HG02610 (cell line): ENCODE data around the gene ISOC2.

Source experiments
- ATAC-seq: cut with Tn5 transposase; IDR thresholded peaks from one replicate; pipeline ENCODE4 v1.9.1; 2021; ENCODE audit warnings: mild to moderate bottlenecking, moderate library complexity; ENCODE audit not compliant: unreplicated experiment

The ISOC2 gene

GRCh38 chr19:55479451-55480230, 18.2 kb upstream of the ISOC2 start:
- no peak for ATAC-seq

DNA sequence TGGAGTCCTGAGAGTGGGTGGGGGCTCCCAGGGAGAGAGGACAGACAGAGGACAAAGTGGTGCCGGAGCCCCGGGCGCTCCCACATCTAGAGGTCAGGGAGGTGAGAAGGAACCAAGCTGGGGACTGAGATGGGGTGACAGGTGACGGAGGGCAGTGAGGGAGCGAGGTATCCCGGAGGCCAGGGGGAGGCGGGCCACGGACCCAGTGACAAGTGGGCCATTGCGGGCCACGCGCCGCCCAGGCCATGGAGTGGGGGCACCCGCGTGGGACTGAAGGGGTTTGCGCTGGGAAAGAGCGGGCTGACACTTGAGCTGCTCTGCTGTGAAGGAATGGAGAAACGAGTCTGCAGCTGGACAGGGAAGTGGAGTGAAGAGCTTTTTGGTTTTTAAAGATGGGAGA, 17.6 kb upstream of the ISOC2 start:
- ATAC-seq = no peak

- no peak for ATAC-seq
These were observed 16.9 kb upstream of the ISOC2 start for GRCh38 chr19:55478364-55478763.

DNA sequence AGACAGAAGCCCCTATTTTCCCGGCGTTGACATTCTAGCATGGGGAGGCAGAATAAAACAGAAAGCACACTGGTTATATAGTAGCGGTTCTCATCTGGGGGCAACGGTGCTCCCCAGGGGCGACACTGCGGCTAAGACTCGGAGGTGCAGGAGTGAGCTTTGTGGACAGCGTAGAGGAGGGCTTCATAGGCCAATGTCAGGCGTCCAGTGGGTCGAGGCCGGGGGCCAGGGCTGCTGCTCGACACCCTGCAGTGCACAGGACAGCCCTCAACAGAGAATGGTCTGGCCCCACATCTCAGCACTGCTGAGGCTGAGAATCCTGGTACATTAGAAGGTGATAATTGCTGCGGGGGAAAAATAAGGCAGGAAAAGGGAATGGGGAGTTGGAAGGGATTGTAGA, 16.5 kb upstream of the ISOC2 start:
- no peak for ATAC-seq

GRCh38 chr19:55476100-55476775, 14.8 kb upstream of the ISOC2 start, which contains the start of gene ZNF628:
ZNF628 (plus strand) TSS chr19:55476617; CDS start chr19:55479911, 3,294 bp downstream.
- peak; percentile 89 for ATAC-seq

DNA sequence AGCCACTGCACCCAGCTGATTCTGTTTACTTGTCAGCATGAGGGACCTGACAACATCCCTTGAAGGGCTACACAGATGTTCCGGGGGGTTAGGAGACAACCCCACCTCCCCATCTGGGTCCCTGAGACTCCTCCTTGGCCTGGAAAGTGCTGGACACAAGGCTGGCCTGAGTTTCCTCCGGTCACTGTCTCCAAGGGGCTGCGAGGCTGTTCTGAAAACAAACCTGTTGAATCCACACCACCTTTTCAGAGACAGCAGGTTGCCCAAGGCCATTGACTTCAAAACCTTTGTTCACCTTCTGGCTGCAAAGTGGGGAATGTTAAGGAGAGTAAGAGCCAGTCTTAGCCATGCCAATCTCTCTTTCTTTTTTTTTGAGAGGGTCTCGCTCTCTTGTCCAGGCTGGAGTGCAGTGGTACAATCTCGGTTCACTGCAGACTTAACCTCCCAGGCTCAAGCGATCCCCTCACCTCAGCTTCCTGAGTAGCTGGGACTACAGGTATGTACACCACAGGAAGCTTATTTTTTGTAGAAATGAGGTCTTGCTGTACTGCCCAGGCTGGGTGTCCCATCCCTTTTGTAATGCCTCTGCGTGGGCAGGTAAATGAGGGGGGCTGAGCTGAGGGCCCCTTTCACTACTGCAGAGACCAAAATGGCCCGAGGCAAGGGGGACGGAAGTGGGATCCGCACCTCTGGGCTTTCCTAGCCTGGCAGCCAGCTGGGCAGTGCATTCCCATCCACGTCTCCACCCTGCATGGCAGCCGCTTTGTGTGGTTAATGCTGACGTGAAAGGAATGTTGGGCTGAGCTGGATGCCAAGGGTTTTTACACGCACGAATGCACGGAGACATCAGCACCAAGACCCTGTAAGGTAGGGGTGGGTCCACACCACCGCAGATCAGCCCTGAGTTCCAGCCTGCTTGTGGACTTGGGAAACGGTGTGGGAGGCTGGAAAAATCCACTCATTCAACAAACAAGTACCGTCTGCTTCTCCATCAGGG, 13.1 kb upstream of the ISOC2 start:
- ATAC-seq = no peak

- no peak for ATAC-seq
These were observed 12.0 kb upstream of the ISOC2 start for GRCh38 chr19:55473225-55474012.

DNA sequence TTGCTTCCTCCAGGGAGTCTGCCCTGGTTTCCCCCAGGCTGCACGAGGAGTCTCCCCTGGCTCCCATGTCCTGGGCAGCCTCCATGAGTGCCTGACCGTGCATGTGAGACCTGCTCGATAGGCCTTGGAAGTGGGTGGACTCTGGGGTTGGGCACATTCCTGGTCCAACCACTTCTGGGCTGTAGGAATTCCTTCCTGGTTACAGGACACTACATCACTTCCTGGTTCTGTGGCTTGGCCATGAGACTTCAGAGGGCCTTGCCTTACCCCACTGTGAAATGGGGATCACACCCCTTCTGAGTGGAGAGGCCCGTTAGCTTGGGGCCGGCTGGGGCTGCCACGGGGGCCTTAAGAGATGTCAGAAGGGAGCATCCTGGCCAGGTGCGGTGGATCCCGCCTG, 11.0 kb upstream of the ISOC2 start:
- ATAC-seq = no peak

- ATAC-seq = no peak
These were observed 9.8 kb upstream of the ISOC2 start for GRCh38 chr19:55471266-55471665.

GRCh38 chr19:55468054-55468393, 6.6 kb upstream of the ISOC2 start:
- no peak for ATAC-seq

- peak; percentile 57 for ATAC-seq
These were observed 6.0 kb upstream of the ISOC2 start for GRCh38 chr19:55467236-55468053.

DNA sequence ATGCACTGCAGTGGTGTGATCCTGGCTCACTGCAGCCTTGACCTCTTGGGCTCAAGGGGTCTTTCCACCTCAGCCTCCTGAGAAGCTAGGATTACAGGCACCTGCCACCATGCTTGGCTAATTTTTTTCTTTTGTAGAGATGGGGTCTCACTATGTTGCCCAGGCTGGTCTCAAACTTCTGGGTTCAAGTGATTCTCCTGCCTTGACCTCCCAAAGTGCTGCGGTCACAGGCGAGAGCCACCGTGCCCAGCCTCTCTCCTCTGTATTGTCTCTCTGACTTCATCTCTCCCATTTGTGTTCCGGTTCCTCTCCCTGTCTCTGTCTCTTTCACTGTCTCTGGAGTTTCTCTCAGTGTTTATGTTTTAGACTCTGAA, 4.8 kb upstream of the ISOC2 start:
- ATAC-seq = no peak

DNA sequence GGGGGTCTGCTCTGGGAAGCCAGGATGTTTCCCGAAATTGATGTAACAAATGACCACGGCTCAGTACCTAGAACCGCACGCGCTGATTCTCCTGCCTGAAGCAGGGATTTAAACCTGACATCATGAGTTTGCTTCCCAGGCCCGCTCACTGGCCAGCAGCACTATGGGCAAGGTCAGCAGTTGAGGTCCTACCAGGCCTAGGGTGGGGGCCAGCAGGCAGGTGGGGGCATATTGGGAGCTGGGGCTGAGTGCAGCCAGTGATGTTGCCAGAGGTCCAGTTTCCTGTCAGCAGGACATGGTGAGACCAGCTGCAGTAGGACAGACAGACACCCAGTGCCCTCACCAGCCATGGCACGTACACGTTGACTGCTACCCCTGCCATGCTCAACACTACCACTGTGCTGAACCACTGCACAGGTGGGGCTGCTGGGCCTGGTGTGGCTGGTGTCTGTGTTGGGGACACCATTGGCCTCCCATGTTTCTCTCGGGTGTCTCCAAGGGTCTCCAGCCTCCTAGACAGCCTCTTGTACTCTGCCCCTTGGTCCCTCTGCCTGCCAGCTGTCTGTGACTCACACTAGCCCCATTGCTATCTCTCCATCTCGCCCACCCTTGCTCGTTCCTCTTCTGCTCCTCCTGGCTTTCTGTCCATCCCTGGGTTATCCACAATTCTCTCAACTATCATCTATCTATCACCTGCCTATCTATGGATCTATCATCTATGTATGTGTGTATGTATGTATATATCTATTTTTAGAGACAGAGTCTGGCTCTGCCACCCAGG, 4.2 kb upstream of the ISOC2 start:
- ATAC-seq = no peak

DNA sequence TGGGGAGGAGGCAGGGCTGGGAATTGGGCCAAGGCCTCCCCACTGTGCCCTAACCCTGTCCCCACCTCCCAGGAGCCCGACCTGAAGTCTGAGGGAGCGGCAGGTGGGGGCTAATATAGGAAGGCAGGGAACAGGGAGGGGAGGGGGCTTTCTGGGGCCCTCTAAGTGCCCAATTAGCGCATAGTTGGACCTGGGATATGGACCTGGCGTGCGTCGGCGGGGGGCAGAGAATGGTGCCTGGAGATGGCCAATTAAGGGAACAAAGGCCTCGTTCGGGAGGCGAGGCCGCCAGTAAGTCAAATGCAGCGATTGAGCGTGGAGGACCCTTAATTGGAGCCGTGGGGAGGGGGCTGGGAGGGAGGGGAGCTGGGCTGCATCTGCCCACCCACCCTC, 3.2 kb upstream of the ISOC2 start, which contains the start of gene C19orf85:
TSS of gene C19orf85 (minus strand) at position 90 of the 393 bp plus-strand sequence. CDS start 197 bp downstream, outside the sequence.
- no peak for ATAC-seq

DNA sequence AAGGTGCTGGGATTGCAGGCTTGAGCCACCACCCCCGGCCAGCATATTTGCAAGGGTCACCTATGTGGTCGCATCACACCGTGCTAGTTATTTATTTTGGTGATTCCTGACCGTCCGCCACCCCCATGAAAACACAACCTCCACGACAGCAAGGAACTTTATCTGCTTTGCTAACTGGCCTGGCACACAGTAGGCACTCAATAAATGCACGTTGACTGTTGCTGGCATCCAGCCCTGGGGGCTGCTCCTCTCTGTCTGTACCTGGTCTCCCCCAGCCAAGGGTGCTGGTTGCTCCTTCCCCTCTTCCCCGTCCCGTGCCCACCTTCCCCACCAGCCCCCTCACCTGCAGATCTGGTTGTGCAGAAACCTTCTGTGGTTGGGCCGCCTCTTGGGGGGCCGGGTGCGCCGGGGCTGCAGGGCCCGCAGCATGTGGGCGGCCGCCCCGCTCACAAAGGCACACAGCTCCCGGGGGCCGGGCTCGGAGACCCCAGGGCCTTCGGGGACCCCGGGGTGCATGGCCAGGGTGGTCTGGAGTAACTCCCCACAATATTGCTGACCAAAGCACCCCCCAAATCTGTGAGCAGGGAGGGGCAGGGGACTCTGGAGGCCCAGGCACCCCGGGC, 2.7 kb upstream of the ISOC2 start:
- ATAC-seq = no peak

DNA sequence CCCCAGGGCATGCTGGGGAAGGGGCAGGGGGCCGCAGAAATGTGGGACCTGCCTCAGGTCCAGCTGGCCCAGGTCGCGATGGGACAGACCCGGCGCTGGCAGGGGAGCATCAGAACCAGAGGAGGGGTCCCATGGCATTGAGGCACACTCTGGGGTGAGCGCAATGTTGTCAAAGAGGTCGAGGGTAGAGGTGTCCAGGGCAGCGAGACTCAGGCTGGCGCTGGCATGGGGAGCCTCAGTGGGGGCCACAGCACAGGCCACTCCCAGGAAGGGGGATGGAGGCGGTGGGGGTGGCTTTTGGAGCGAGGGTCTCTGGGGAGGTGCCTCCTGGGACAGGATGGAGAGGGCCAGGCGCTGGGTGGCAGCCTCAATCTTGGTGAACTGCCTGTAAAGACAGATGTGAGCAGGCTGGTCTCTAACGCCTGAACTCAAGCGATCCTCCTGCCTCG, 2.2 kb upstream of the ISOC2 start:
- no peak for ATAC-seq

DNA sequence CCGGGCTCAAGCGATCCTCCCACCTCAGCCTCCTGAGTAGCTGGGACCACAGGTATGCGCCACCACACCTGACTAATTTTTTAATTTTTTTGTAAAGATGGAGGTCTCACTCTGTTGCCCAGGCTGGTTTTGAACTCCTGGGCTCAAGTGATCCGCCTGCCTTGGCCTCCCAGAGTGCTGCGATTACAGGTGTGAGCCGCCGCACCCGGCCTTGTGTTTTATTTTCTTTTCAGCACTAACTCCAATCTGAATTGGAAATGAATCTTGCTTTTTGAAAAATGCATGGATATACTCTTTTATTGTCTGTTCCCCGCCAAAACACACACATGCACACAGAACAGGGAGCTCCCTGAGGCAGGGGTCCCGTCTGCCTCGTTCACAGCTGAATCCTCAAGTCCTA, 1.3 kb upstream of the ISOC2 start:
- no peak for ATAC-seq

- ATAC-seq = no peak
These were observed 658 bp upstream of the ISOC2 start for GRCh38 chr19:55461974-55462626.
